Endothelial cell of umbilical vein (primary cell): ENCODE results near the gene SLC7A11.

ENCODE experiments used
- CTCF ChIP-seq, 2 donors: IDR thresholded peaks; 1 replicate in 1 of 2; 2 replicates in 1 of 2; pipeline ENCODE4 v1.5.1; 2011; ENCODE audit warnings: low read length in 2 of 2, mild to moderate bottlenecking in 2 of 2, moderate library complexity in 2 of 2, control low read depth in 1 of 2, inconsistent platforms in 1 of 2, low read depth in 1 of 2; ENCODE audit not compliant: insufficient read depth in 1 of 2; ENCODE audit errors: extremely low read depth in 1 of 2
- JUN ChIP-seq: IDR thresholded peaks from 2 replicates; pipeline ENCODE4 v1.6.1; 2011; ENCODE audit warnings: borderline replicate concordance, low read depth; ENCODE audit not compliant: insufficient read length, insufficient read depth

GRCh38 chr4:138239491-138239890 lies 2.7 kb downstream of the SLC7A11 start:
- TF ChIP-seq CTCF (IDR thresholded peaks at IDR 0.05; ENCODE audit: extremely low read depth in 1 of 2, insufficient read depth in 1 of 2, low read depth in 1 of 2, low read length in 2 of 2), result no peak
- TF ChIP-seq JUN, result no peak
